HG03045 (cell line): ENCODE data around the gene ZWINT.

Source experiments
- ATAC-seq: cut with Tn5 transposase; IDR thresholded peaks from one replicate; pipeline ENCODE4 v1.9.1; 2021; ENCODE audit warnings: mild to moderate bottlenecking, moderate library complexity; ENCODE audit not compliant: unreplicated experiment

Gene ZWINT

GRCh38 chr10:56360967-56361612, at the start of gene ZWINT:
TSS of gene ZWINT (minus strand) at chr10:56361259. CDS start at chr10:56361236, 23 bp downstream.
- ATAC-seq = peak; percentile 99

- no peak for ATAC-seq
Observed at GRCh38 chr10:56383806-56384205, 22.7 kb upstream of the ZWINT start.

- no peak for ATAC-seq
Observed at GRCh38 chr10:56370217-56371113, 9.4 kb upstream of the ZWINT start.

- peak; percentile 0 for ATAC-seq
Observed at GRCh38 chr10:56360583-56360966, 484 bp downstream of the ZWINT start.

GRCh38 chr10:56359837-56360236, 1.2 kb downstream of the ZWINT start:
- ATAC-seq = no peak

- no peak for ATAC-seq
Observed at GRCh38 chr10:56357018-56357417, 4.0 kb downstream of the ZWINT start.

- ATAC-seq = no peak
Observed at GRCh38 chr10:56351909-56352630, 9.0 kb downstream of the ZWINT start.

GRCh38 chr10:56349611-56350010, 11.4 kb downstream of the ZWINT start:
- ATAC-seq = no peak

- ATAC-seq = no peak
Observed at GRCh38 chr10:56348101-56348500, 13.0 kb downstream of the ZWINT start.

- no peak for ATAC-seq
Observed at GRCh38 chr10:56346845-56347415, 14.1 kb downstream of the ZWINT start.

GRCh38 chr10:56341612-56342011, 19.4 kb downstream of the ZWINT start:
- ATAC-seq = no peak

- no peak for ATAC-seq
Observed at GRCh38 chr10:56329961-56330360, 31.1 kb downstream of the ZWINT start.

- no peak for ATAC-seq
Observed at GRCh38 chr10:56327118-56327517, 33.9 kb downstream of the ZWINT start.

- ATAC-seq = peak; percentile 94
Observed at GRCh38 chr10:56319386-56319785, 41.7 kb downstream of the ZWINT start.

GRCh38 chr10:56318816-56319215, 42.2 kb downstream of the ZWINT start:
- peak; percentile 25 for ATAC-seq

- ATAC-seq = no peak
Observed at GRCh38 chr10:56317603-56318002, 43.5 kb downstream of the ZWINT start.

- no peak for ATAC-seq
Observed at GRCh38 chr10:56316603-56317002, 44.5 kb downstream of the ZWINT start.
